HEK293 (cell line): ENCODE data around the gene PRKG1.

Experiments used
- KLF1 ChIP-seq: fragments of 450-650 bp; formaldehyde crosslinking; IDR thresholded peaks from 2 replicates; pipeline ENCODE4 v1.5.1; 2016; ENCODE audit warnings: missing biosample characterization, missing genetic modification characterization
- KLF16 ChIP-seq: fragments of 450-650 bp; formaldehyde crosslinking; IDR thresholded peaks from 2 replicates; pipeline ENCODE4 v1.5.1; 2017; ENCODE audit warnings: missing biosample characterization, missing genetic modification characterization
- OSR2 ChIP-seq: fragments of 450-650 bp; formaldehyde crosslinking; IDR thresholded peaks from 2 replicates; pipeline ENCODE4 v1.5.1; 2016; ENCODE audit warnings: missing biosample characterization, missing genetic modification characterization
- SCRT1 ChIP-seq: fragments of 450-650 bp; formaldehyde crosslinking; IDR thresholded peaks from 2 replicates; pipeline ENCODE4 v1.5.1; 2016; ENCODE audit warnings: missing biosample characterization, missing genetic modification characterization, borderline replicate concordance
- SP3 ChIP-seq: fragments of 450-650 bp; formaldehyde crosslinking; IDR thresholded peaks from 2 replicates; pipeline ENCODE4 v1.5.1; 2016; ENCODE audit warnings: missing biosample characterization, missing genetic modification characterization
- ZBTB20 ChIP-seq: fragments of 450-650 bp; formaldehyde crosslinking; IDR thresholded peaks from 2 replicates; pipeline ENCODE4 v1.5.1; 2016; ENCODE audit warnings: missing biosample characterization, missing genetic modification characterization
- ZFP37 ChIP-seq: fragments of 450-650 bp; formaldehyde crosslinking; IDR thresholded peaks from 2 replicates; pipeline ENCODE4 v1.5.1; 2016; ENCODE audit warnings: missing biosample characterization, missing genetic modification characterization
- ZNF112 ChIP-seq: fragments of 450-650 bp; formaldehyde crosslinking; IDR thresholded peaks from 2 replicates; pipeline ENCODE4 v1.5.0; 2017; ENCODE audit warnings: missing biosample characterization, missing genetic modification characterization
- ZNF2 ChIP-seq: fragments of 450-650 bp; formaldehyde crosslinking; IDR thresholded peaks from 2 replicates; pipeline ENCODE4 v1.5.1; 2016; ENCODE audit warnings: missing biosample characterization, missing genetic modification characterization
- ZNF335 ChIP-seq: fragments of 450-650 bp; formaldehyde crosslinking; conservative IDR thresholded peaks from 2 replicates; pipeline ENCODE4 v1.5.1; 2016; ENCODE audit warnings: missing biosample characterization, missing genetic modification characterization
- ZNF391 ChIP-seq: fragments of 450-650 bp; formaldehyde crosslinking; IDR thresholded peaks from 2 replicates; pipeline ENCODE4 v1.5.1; 2016; ENCODE audit warnings: low read depth, missing biosample characterization, missing genetic modification characterization, borderline replicate concordance
- ZNF48 ChIP-seq: fragments of 450-650 bp; formaldehyde crosslinking; IDR thresholded peaks from 2 replicates; pipeline ENCODE4 v1.5.1; 2016; ENCODE audit warnings: missing biosample characterization, missing genetic modification characterization
- ZNF530 ChIP-seq: fragments of 450-650 bp; formaldehyde crosslinking; IDR thresholded peaks from 2 replicates; pipeline ENCODE4 v1.5.1; 2016; ENCODE audit warnings: low read depth, missing biosample characterization, missing genetic modification characterization
- ZNF555 ChIP-seq: fragments of 450-650 bp; formaldehyde crosslinking; conservative IDR thresholded peaks from 2 replicates; pipeline ENCODE4 v1.5.1; 2017; ENCODE audit warnings: missing biosample characterization, mild to moderate bottlenecking, missing genetic modification characterization, inconsistent platforms
- ZNF654 ChIP-seq: fragments of 450-650 bp; formaldehyde crosslinking; IDR thresholded peaks from 2 replicates; pipeline ENCODE4 v1.5.1; 2016; ENCODE audit warnings: low read depth, missing biosample characterization, missing genetic modification characterization
- ZNF658 ChIP-seq: fragments of 450-650 bp; formaldehyde crosslinking; IDR thresholded peaks from 2 replicates; pipeline ENCODE4; 2016; ENCODE audit warnings: missing biosample characterization, missing genetic modification characterization
- ZNF664 ChIP-seq: fragments of 450-650 bp; formaldehyde crosslinking; IDR thresholded peaks from 2 replicates; pipeline ENCODE4 v1.5.1; 2016; ENCODE audit warnings: missing biosample characterization, missing genetic modification characterization
- ZNF707 ChIP-seq: fragments of 450-650 bp; formaldehyde crosslinking; IDR thresholded peaks from 2 replicates; pipeline ENCODE4 v1.5.1; 2016; ENCODE audit warnings: missing biosample characterization, missing genetic modification characterization
- ZNF76 ChIP-seq: fragments of 450-650 bp; formaldehyde crosslinking; IDR thresholded peaks from 2 replicates; pipeline ENCODE4; 2016; ENCODE audit warnings: low read depth, missing biosample characterization, missing genetic modification characterization, borderline replicate concordance
- ZNF843 ChIP-seq: fragments of 450-650 bp; formaldehyde crosslinking; IDR thresholded peaks from 2 replicates; pipeline ENCODE4 v1.5.1; 2016; ENCODE audit warnings: missing biosample characterization, missing genetic modification characterization
- TF ChIP-seq, protein P1 (sequence below): fragments of 450-650 bp; formaldehyde crosslinking; IDR thresholded peaks from 2 replicates; pipeline ENCODE4 v1.5.1; 2016; ENCODE audit warnings: missing biosample characterization, missing genetic modification characterization, borderline replicate concordance
- TF ChIP-seq, protein P2 (sequence below): fragments of 450-650 bp; formaldehyde crosslinking; IDR thresholded peaks from 2 replicates; pipeline ENCODE4 v1.5.1; 2017; ENCODE audit warnings: missing biosample characterization, missing genetic modification characterization
- TF ChIP-seq, protein P3 (sequence below): fragments of 450-650 bp; formaldehyde crosslinking; IDR thresholded peaks from 2 replicates; pipeline ENCODE4 v1.5.1; 2016; ENCODE audit warnings: missing biosample characterization, missing genetic modification characterization
- TF ChIP-seq, protein P4 (sequence below): fragments of 450-650 bp; formaldehyde crosslinking; IDR thresholded peaks from 2 replicates; pipeline ENCODE4 v1.5.1; 2016; ENCODE audit warnings: missing biosample characterization, missing genetic modification characterization
- TF ChIP-seq, protein P5 (sequence below): fragments of 450-650 bp; formaldehyde crosslinking; IDR thresholded peaks from 2 replicates; pipeline ENCODE4 v1.5.1; 2016; ENCODE audit warnings: missing biosample characterization, missing genetic modification characterization
- TF ChIP-seq, protein P6 (sequence below): fragments of 450-650 bp; formaldehyde crosslinking; IDR thresholded peaks from 2 replicates; pipeline ENCODE4 v1.5.1; 2017; ENCODE audit warnings: missing biosample characterization, missing genetic modification characterization

Gene PRKG1

DNA sequence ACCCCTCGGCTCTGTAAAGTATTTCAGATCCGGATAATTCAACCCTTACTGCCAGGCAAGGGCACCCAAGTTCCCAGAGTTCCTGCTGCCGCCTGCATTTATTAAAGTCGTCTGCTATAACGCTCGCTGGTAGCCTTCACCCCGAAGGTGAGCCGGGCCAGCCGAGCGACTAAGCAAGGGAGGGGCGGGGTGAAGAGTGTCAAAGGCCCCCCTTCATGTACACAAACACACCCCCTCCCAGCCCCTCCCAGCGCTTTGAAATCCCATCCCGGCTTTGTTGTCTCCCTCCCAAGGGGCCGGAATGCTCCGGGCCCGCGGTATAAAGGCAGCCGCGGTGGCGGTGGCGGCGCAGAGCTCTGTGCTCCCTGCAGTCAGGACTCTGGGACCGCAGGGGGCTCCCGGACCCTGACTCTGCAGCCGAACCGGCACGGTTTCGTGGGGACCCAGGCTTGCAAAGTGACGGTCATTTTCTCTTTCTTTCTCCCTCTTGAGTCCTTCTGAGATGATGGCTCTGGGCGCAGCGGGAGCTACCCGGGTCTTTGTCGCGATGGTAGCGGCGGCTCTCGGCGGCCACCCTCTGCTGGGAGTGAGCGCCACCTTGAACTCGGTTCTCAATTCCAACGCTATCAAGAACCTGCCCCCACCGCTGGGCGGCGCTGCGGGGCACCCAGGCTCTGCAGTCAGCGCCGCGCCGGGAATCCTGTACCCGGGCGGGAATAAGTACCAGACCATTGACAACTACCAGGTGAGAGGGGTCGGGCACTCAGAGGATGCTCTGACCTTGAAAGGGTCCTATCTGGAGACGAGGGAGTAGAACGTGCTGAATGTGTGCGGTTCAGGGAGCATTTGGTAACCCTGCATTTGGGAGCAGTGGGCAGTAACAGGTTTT lies 1239.9 kb downstream of the PRKG1 start, which contains the start of gene DKK1 (continued):
- TF ChIP-seq, protein P1, sequence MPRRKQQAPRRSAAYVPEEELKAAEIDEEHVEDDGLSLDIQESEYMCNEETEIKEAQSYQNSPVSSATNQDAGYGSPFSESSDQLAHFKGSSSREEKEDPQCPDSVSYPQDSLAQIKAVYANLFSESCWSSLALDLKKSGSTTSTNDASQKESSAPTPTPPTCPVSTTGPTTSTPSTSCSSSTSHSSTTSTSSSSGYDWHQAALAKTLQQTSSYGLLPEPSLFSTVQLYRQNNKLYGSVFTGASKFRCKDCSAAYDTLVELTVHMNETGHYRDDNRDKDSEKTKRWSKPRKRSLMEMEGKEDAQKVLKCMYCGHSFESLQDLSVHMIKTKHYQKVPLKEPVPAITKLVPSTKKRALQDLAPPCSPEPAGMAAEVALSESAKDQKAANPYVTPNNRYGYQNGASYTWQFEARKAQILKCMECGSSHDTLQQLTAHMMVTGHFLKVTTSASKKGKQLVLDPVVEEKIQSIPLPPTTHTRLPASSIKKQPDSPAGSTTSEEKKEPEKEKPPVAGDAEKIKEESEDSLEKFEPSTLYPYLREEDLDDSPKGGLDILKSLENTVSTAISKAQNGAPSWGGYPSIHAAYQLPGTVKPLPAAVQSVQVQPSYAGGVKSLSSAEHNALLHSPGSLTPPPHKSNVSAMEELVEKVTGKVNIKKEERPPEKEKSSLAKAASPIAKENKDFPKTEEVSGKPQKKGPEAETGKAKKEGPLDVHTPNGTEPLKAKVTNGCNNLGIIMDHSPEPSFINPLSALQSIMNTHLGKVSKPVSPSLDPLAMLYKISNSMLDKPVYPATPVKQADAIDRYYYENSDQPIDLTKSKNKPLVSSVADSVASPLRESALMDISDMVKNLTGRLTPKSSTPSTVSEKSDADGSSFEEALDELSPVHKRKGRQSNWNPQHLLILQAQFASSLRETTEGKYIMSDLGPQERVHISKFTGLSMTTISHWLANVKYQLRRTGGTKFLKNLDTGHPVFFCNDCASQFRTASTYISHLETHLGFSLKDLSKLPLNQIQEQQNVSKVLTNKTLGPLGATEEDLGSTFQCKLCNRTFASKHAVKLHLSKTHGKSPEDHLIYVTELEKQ (tag by site-specific recombination) = 0 out of 2 replicates have a peak, but pooled peaks have one; percentile 11
- TF ChIP-seq ZNF843 (tag by site-specific recombination) (peak; percentile 50; the same call in 1 of the 2 replicates), OSR2 (tag by site-specific recombination) (peak; percentile 49), ZNF555 (tag by site-specific recombination) (no peak), ZNF112 (tag by site-specific recombination) (no peak), ZNF530 (tag by site-specific recombination) (no peak), ZNF664 (tag by site-specific recombination) (no peak), ZNF707 (tag by site-specific recombination) (no peak), KLF1 (tag by site-specific recombination) (peak; percentile 83), KLF16 (tag by site-specific recombination) (peak; percentile 59; the same call in 1 of the 2 replicates), ZBTB20 (peak; percentile 91), ZNF658 (tag by site-specific recombination) (no peak), ZFP37 (tag by site-specific recombination) (0 out of 2 replicates have a peak, but pooled peaks have one; percentile 63), ZNF76 (tag by site-specific recombination) (peak; percentile 54), ZNF48 (tag by site-specific recombination) (no peak), ZNF391 (tag by site-specific recombination) (no peak), SP3 (tag by site-specific recombination) (peak; percentile 71), ZNF654 (tag by site-specific recombination) (peak; percentile 36; the same call in 1 of the 2 replicates), ZNF2 (tag by site-specific recombination) (peak; percentile 97), ZNF335 (tag by site-specific recombination) (peak; percentile 93), SCRT1 (peak; percentile 57)
- TF ChIP-seq, protein P2, sequence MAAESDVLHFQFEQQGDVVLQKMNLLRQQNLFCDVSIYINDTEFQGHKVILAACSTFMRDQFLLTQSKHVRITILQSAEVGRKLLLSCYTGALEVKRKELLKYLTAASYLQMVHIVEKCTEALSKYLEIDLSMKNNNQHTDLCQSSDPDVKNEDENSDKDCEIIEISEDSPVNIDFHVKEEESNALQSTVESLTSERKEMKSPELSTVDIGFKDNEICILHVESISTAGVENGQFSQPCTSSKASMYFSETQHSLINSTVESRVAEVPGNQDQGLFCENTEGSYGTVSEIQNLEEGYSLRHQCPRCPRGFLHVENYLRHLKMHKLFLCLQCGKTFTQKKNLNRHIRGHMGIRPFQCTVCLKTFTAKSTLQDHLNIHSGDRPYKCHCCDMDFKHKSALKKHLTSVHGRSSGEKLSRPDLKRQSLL = no peak
- TF ChIP-seq, protein P3, sequence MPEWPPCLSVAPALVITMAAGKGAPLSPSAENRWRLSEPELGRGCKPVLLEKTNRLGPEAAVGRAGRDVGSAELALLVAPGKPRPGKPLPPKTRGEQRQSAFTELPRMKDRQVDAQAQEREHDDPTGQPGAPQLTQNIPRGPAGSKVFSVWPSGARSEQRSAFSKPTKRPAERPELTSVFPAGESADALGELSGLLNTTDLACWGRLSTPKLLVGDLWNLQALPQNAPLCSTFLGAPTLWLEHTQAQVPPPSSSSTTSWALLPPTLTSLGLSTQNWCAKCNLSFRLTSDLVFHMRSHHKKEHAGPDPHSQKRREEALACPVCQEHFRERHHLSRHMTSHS (tag by site-specific recombination) = no peak
- TF ChIP-seq, protein P4, sequence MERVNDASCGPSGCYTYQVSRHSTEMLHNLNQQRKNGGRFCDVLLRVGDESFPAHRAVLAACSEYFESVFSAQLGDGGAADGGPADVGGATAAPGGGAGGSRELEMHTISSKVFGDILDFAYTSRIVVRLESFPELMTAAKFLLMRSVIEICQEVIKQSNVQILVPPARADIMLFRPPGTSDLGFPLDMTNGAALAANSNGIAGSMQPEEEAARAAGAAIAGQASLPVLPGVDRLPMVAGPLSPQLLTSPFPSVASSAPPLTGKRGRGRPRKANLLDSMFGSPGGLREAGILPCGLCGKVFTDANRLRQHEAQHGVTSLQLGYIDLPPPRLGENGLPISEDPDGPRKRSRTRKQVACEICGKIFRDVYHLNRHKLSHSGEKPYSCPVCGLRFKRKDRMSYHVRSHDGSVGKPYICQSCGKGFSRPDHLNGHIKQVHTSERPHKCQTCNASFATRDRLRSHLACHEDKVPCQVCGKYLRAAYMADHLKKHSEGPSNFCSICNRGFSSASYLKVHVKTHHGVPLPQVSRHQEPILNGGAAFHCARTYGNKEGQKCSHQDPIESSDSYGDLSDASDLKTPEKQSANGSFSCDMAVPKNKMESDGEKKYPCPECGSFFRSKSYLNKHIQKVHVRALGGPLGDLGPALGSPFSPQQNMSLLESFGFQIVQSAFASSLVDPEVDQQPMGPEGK (tag by site-specific recombination) = peak; percentile 64
- TF ChIP-seq, protein P5, sequence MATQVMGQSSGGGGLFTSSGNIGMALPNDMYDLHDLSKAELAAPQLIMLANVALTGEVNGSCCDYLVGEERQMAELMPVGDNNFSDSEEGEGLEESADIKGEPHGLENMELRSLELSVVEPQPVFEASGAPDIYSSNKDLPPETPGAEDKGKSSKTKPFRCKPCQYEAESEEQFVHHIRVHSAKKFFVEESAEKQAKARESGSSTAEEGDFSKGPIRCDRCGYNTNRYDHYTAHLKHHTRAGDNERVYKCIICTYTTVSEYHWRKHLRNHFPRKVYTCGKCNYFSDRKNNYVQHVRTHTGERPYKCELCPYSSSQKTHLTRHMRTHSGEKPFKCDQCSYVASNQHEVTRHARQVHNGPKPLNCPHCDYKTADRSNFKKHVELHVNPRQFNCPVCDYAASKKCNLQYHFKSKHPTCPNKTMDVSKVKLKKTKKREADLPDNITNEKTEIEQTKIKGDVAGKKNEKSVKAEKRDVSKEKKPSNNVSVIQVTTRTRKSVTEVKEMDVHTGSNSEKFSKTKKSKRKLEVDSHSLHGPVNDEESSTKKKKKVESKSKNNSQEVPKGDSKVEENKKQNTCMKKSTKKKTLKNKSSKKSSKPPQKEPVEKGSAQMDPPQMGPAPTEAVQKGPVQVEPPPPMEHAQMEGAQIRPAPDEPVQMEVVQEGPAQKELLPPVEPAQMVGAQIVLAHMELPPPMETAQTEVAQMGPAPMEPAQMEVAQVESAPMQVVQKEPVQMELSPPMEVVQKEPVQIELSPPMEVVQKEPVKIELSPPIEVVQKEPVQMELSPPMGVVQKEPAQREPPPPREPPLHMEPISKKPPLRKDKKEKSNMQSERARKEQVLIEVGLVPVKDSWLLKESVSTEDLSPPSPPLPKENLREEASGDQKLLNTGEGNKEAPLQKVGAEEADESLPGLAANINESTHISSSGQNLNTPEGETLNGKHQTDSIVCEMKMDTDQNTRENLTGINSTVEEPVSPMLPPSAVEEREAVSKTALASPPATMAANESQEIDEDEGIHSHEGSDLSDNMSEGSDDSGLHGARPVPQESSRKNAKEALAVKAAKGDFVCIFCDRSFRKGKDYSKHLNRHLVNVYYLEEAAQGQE (tag by site-specific recombination) = no peak
- TF ChIP-seq, protein P6, sequence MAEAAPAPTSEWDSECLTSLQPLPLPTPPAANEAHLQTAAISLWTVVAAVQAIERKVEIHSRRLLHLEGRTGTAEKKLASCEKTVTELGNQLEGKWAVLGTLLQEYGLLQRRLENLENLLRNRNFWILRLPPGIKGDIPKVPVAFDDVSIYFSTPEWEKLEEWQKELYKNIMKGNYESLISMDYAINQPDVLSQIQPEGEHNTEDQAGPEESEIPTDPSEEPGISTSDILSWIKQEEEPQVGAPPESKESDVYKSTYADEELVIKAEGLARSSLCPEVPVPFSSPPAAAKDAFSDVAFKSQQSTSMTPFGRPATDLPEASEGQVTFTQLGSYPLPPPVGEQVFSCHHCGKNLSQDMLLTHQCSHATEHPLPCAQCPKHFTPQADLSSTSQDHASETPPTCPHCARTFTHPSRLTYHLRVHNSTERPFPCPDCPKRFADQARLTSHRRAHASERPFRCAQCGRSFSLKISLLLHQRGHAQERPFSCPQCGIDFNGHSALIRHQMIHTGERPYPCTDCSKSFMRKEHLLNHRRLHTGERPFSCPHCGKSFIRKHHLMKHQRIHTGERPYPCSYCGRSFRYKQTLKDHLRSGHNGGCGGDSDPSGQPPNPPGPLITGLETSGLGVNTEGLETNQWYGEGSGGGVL (tag by site-specific recombination) = peak; percentile 72
